SU-DHL-6 (cell line): ENCODE measurements around the gene ACP4.
"Not testable (repeated sequence)": the region's sequence is repeated elsewhere in the genome, so short reads cannot be mapped to it uniquely, and the experiment has no call there.

Experiments
- H2AFZ ChIP-seq: fragments of 200-600 bp; sonication (generic); 2 replicates; pipeline ENCODE4 v1.6.1; 2014; ENCODE audit warnings: low read depth, mild to moderate bottlenecking, moderate library complexity, mixed read lengths, antibody characterized with exemption, low read length; ENCODE audit not compliant: severe bottlenecking
- H3F3A ChIP-seq: fragments of 200-600 bp; shearing (Covaris generic); 2 replicates; pipeline ENCODE4 v1.6.0; 2016; ENCODE audit warnings: antibody characterized with exemption, mild to moderate bottlenecking; ENCODE audit not compliant: insufficient read depth
- H3K27ac ChIP-seq: fragments of 200-600 bp; sonication (generic); 2 replicates; pipeline ENCODE4 v1.5.1; 2016; ENCODE audit warnings: low read depth, mild to moderate bottlenecking, low read length, moderate library complexity, mixed read lengths
- H3K27me3 ChIP-seq: fragments of 200-600 bp; sonication (generic), shearing (Covaris generic); 2 replicates; pipeline ENCODE4 v1.6.0; 2014; ENCODE audit warnings: mild to moderate bottlenecking, low read length
- H3K36me3 ChIP-seq: fragments of 200-600 bp; sonication (generic); 2 replicates; pipeline ENCODE4 v1.6.1; 2014; ENCODE audit warnings: mild to moderate bottlenecking, low read length, mixed read lengths
- H3K4me2 ChIP-seq: fragments of 300-600, 200-600 bp; shearing (Covaris generic), sonication (generic); 2 replicates; pipeline ENCODE4 v1.6.0; 2014; ENCODE audit warnings: low read length, low read depth, mild to moderate bottlenecking; ENCODE audit not compliant: poor library complexity, severe bottlenecking
- H3K4me3 ChIP-seq: fragments of 200-600 bp; sonication (generic); 2 replicates; pipeline ENCODE4 v1.5.1; 2014; ENCODE audit warnings: antibody characterized with exemption, low read length, mild to moderate bottlenecking, mixed read lengths; ENCODE audit not compliant: insufficient read depth, poor library complexity, severe bottlenecking
- H3K79me2 ChIP-seq: fragments of 200-600 bp; sonication (generic); 2 replicates; pipeline ENCODE4 v1.6.1; 2014; ENCODE audit warnings: mild to moderate bottlenecking, low read length, moderate library complexity; ENCODE audit not compliant: insufficient read depth
- H3K9ac ChIP-seq: fragments of 200-600 bp; sonication (generic); 2 replicates; pipeline ENCODE4 v1.7.0; 2014; ENCODE audit warnings: mild to moderate bottlenecking, low read length
- H3K9me2 ChIP-seq: fragments of 200-600 bp; sonication (generic); replicated peaks from 2 replicates; pipeline ENCODE4 v1.6.1; 2014; ENCODE audit warnings: low read length; ENCODE audit not compliant: insufficient read depth
- H3K9me3 ChIP-seq: fragments of 200-600 bp; sonication (generic); 2 replicates; pipeline ENCODE4 v1.6.1; 2014; ENCODE audit warnings: low read length, mixed read lengths; ENCODE audit not compliant: insufficient read depth
- H4K20me1 ChIP-seq: fragments of 200-600 bp; sonication (generic); 2 replicates; pipeline ENCODE4 v1.6.1; 2014; ENCODE audit warnings: low read depth, mild to moderate bottlenecking, antibody characterized with exemption, low read length, moderate library complexity, mixed read lengths
- CTCF ChIP-seq: fragments of 200-600 bp; sonication (generic); IDR thresholded peaks from one replicate; pipeline ENCODE4 v1.5.1; 2017; ENCODE audit warnings: antibody characterized with exemption, mild to moderate bottlenecking, low read length, moderate library complexity; ENCODE audit not compliant: insufficient read depth, poor library complexity, severe bottlenecking
- EZH2phosphoT487 ChIP-seq: fragments of 200-600 bp; sonication (generic), shearing (Covaris generic); conservative IDR thresholded peaks from 2 replicates; pipeline ENCODE4 v1.6.1; 2018; ENCODE audit warnings: mild to moderate bottlenecking, antibody characterized with exemption, low read length, moderate library complexity, mixed read lengths

The ACP4 gene

GRCh38 chr19:50764409-50764808, 25.8 kb upstream of the ACP4 start:
- H3K27me3 ChIP-seq = no peaks in the 10 kb centered on the region
- TF ChIP-seq EZH2phosphoT487 (no peak), CTCF (no peak)

GRCh38 chr19:50766746-50767145, 23.5 kb upstream of the ACP4 start:
- H3K36me3 ChIP-seq, H2AFZ ChIP-seq, H3K4me2 ChIP-seq, H3K79me2 ChIP-seq, H3K4me3 ChIP-seq, H4K20me1 ChIP-seq, H3K9me3 ChIP-seq, H3K9ac ChIP-seq, H3K27ac ChIP-seq, H3F3A ChIP-seq, H3K27me3 ChIP-seq, H3K9me2 ChIP-seq: not testable (repeated sequence)

More at GRCh38 chr19:50764409-50764808, 25.8 kb upstream of the ACP4 start:
- Histone ChIP-seq H3K9me2 (no peaks in the 10 kb centered on the region), H3K27ac (no peak overlapping the region), H3K79me2 (no peaks in the 10 kb centered on the region), H4K20me1 (no peaks in the 10 kb centered on the region), H3K36me3 (no peaks in the 10 kb centered on the region), H3K4me2 (no peak overlapping the region), H2AFZ (no peak overlapping the region), H3K9ac (no peak overlapping the region), H3K9me3 (peaks cover 6% of the 10 kb centered on the region; the same call in 1 of the 2 replicates), H3F3A (no peaks in the 10 kb centered on the region), H3K4me3 (no peak overlapping the region)

- H3K36me3 ChIP-seq, H3K4me3 ChIP-seq, H3K9me3 ChIP-seq, H3F3A ChIP-seq, H3K9ac ChIP-seq, H2AFZ ChIP-seq, H3K27ac ChIP-seq, H3K4me2 ChIP-seq, H3K27me3 ChIP-seq, H4K20me1 ChIP-seq, H3K79me2 ChIP-seq, H3K9me2 ChIP-seq: not testable (repeated sequence)
Observed at GRCh38 chr19:50767263-50767662, 23.0 kb upstream of the ACP4 start.

- Histone ChIP-seq H4K20me1 (no peaks in the 10 kb centered on the region), H3K4me2 (no peak overlapping the region), H2AFZ (no peak overlapping the region), H3K9ac (no peak overlapping the region), H3K36me3 (no peaks in the 10 kb centered on the region), H3K27me3 (no peaks in the 10 kb centered on the region), H3K79me2 (no peaks in the 10 kb centered on the region), H3K9me3 (no peaks in the 10 kb centered on the region), H3F3A (no peaks in the 10 kb centered on the region), H3K9me2 (no peaks in the 10 kb centered on the region), H3K27ac (no peak overlapping the region), H3K4me3 (no peak overlapping the region)
- TF ChIP-seq EZH2phosphoT487 (no peak), CTCF (no peak)
Observed at GRCh38 chr19:50768277-50768676, 21.9 kb upstream of the ACP4 start.

GRCh38 chr19:50770164-50770563, 20.1 kb upstream of the ACP4 start, which contains the start of gene GPR32:
TSS of gene GPR32 (plus strand) at chr19:50770464. CDS start at chr19:50770601, 137 bp downstream.
- not testable (repeated sequence) for H3K36me3 ChIP-seq, H4K20me1 ChIP-seq, H3F3A ChIP-seq, H2AFZ ChIP-seq, H3K9me2 ChIP-seq, H3K4me3 ChIP-seq, H3K9ac ChIP-seq, H3K27me3 ChIP-seq, H3K79me2 ChIP-seq, H3K4me2 ChIP-seq, H3K9me3 ChIP-seq, H3K27ac ChIP-seq
